ENCODE data around the gene SPACA4.
"Not testable (repeated sequence)": the region's sequence is repeated elsewhere in the genome, so short reads cannot be mapped to it uniquely, and the experiment has no call there.

GRCh38 chr19:48577908-48578307, 28.6 kb upstream of the SPACA4 start:
- not testable (repeated sequence) for TF ChIP-seq CTCF (IDR thresholded peaks at IDR 0.05); CHD2 (IDR thresholded peaks at IDR 0.05; ENCODE audit: low read length, partially characterized antibody); POLR2A (IDR thresholded peaks at IDR 0.05; ENCODE audit: low read length); MAFK (IDR thresholded peaks at IDR 0.05; ENCODE audit: partially characterized antibody)

All from A549 (cell line).